Esophagus muscularis mucosa (tissue), 4 donors: ENCODE results near the gene MSH3.

Source experiments
- CTCF ChIP-seq, 3 experiments: fragments of 200-600 bp in 2 of 3; fragments of 450-650 bp in 1 of 3; sonication (generic) in 2 of 3; IDR thresholded peaks; one replicate each; pipeline ENCODE4 v1.5.1; 2017 to 2019; ENCODE audit warnings: antibody characterized with exemption in 3 of 3, mild to moderate bottlenecking in 2 of 3, moderate library complexity in 1 of 3
- EP300 ChIP-seq: sonication (generic); formaldehyde crosslinking; IDR thresholded peaks from one replicate; pipeline ENCODE4 v1.6.1; 2017; ENCODE audit warnings: antibody characterized with exemption
- POLR2A ChIP-seq: fragments of 450-650 bp; IDR thresholded peaks from one replicate; pipeline ENCODE4 v1.6.1; 2017; ENCODE audit warnings: antibody characterized with exemption, moderate library complexity, mild to moderate bottlenecking, low read depth
- POLR2AphosphoS5 ChIP-seq, 2 donors: sonication (generic); formaldehyde crosslinking; IDR thresholded peaks; one replicate each; pipeline ENCODE4 v1.6.1; 2017; ENCODE audit warnings: antibody characterized with exemption in 2 of 2

- TF ChIP-seq POLR2A (no peak), CTCF (IDR thresholded peaks at IDR 0.05) (no peak), POLR2AphosphoS5 (IDR thresholded peaks at IDR 0.05) (no peak), EP300 (no peak)
Observed at GRCh38 chr5:80797428-80798024, 143.1 kb downstream of the MSH3 start.
